Activated naive CD8-positive, alpha-beta T cell treated with anti-CD3 and anti-CD28 coated beads for 36 hours (primary cell): ENCODE results near the gene FABP6. TPM values are rescaled to one million over a fixed set of nuclear protein-coding genes. Genes with fewer than 3 reads are reported as not detected.
"Not testable (repeated sequence)": the region's sequence is repeated elsewhere in the genome, so short reads cannot be mapped to it uniquely, and the experiment has no call there.

Source experiments
- DNase-seq: peaks from one replicate; pipeline ENCODE4 v3.0.0; 2021
- H3K27ac Mint-ChIP-seq: one replicate; pipeline ENCODE4 v1.8.0; 2022; ENCODE audit warnings: mild to moderate bottlenecking, moderate library complexity, mixed read lengths
- H3K27me3 Mint-ChIP-seq: one replicate; pipeline ENCODE4 v1.8.0; 2022; ENCODE audit warnings: mild to moderate bottlenecking, mixed read lengths
- H3K36me3 Mint-ChIP-seq: one replicate; pipeline ENCODE4 v1.8.0; 2021; ENCODE audit warnings: mild to moderate bottlenecking, mixed read lengths
- H3K4me1 Mint-ChIP-seq: one replicate; pipeline ENCODE4 v1.8.0; 2021; ENCODE audit warnings: mixed read lengths
- H3K4me3 Mint-ChIP-seq: one replicate; pipeline ENCODE4 v1.8.0; 2022; ENCODE audit warnings: mild to moderate bottlenecking, moderate library complexity, mixed read lengths
- H3K9me3 Mint-ChIP-seq: one replicate; pipeline ENCODE4 v1.8.0; 2022; ENCODE audit warnings: mixed read lengths
- total RNA-seq, 2 experiments: library from RNA; stranded (reverse); gene quantifications; one replicate each; pipeline ENCODE4 v1.2.3, GENCODE V29; 2021

FABP6 gene
- total RNA-seq, 2 experiments from 2014 or later: not detected

GRCh38 chr5:160245506-160246086 lies 16.3 kb downstream of the FABP6 start:
- no peak overlapping the region for H3K27ac Mint-ChIP-seq
- DNase-seq: no peak
- H3K27me3 Mint-ChIP-seq: no peaks in the 10 kb centered on the region
- no peaks in the 10 kb centered on the region for H3K36me3 Mint-ChIP-seq
- H3K4me1 Mint-ChIP-seq: no peaks in the 10 kb centered on the region
- H3K4me3 Mint-ChIP-seq: no peak overlapping the region
- H3K9me3 Mint-ChIP-seq: no peaks in the 10 kb centered on the region

- not testable (repeated sequence) for H3K4me3 Mint-ChIP-seq, H3K36me3 Mint-ChIP-seq, DNase-seq, H3K27ac Mint-ChIP-seq, H3K27me3 Mint-ChIP-seq, H3K4me1 Mint-ChIP-seq, H3K9me3 Mint-ChIP-seq
These were observed 20.3 kb downstream of the FABP6 start for GRCh38 chr5:160249570-160249969.

- Mint-ChIP-seq H3K36me3 (no peaks in the 10 kb centered on the region), H3K27me3 (no peaks in the 10 kb centered on the region), H3K27ac (no peak overlapping the region), H3K4me1 (no peaks in the 10 kb centered on the region), H3K4me3 (no peak overlapping the region), H3K9me3 (no peaks in the 10 kb centered on the region)
- DNase-seq: no peak
These were observed 20.9 kb downstream of the FABP6 start for GRCh38 chr5:160250226-160250625.

GRCh38 chr5:160250826-160251225 lies 21.5 kb downstream of the FABP6 start:
- Mint-ChIP-seq H3K36me3 (no peaks in the 10 kb centered on the region), H3K9me3 (no peaks in the 10 kb centered on the region), H3K27me3 (no peaks in the 10 kb centered on the region), H3K4me3 (no peak overlapping the region), H3K27ac (no peak overlapping the region), H3K4me1 (no peaks in the 10 kb centered on the region)
- no peak for DNase-seq

- Mint-ChIP-seq H3K4me3 (no peak overlapping the region), H3K4me1 (no peaks in the 10 kb centered on the region), H3K27ac (no peak overlapping the region), H3K36me3 (no peaks in the 10 kb centered on the region), H3K27me3 (no peaks in the 10 kb centered on the region), H3K9me3 (no peaks in the 10 kb centered on the region)
- DNase-seq: no peak
These were observed 22.3 kb downstream of the FABP6 start for GRCh38 chr5:160251406-160252155.

- H3K9me3 Mint-ChIP-seq: no peaks in the 10 kb centered on the region
- H3K4me3 Mint-ChIP-seq: no peak overlapping the region
- no peaks in the 10 kb centered on the region for H3K4me1 Mint-ChIP-seq
- H3K36me3 Mint-ChIP-seq: no peaks in the 10 kb centered on the region
- H3K27ac Mint-ChIP-seq: no peak overlapping the region
- H3K27me3 Mint-ChIP-seq: no peaks in the 10 kb centered on the region
- no peak for DNase-seq
These were observed 23.6 kb downstream of the FABP6 start for GRCh38 chr5:160252916-160253315.

GRCh38 chr5:160253441-160253840 lies 24.1 kb downstream of the FABP6 start:
- no peaks in the 10 kb centered on the region for H3K4me1 Mint-ChIP-seq
- DNase-seq: no peak
- no peak overlapping the region for H3K27ac Mint-ChIP-seq
- no peak overlapping the region for H3K4me3 Mint-ChIP-seq
- H3K36me3 Mint-ChIP-seq: no peaks in the 10 kb centered on the region
- no peaks in the 10 kb centered on the region for H3K9me3 Mint-ChIP-seq
- no peaks in the 10 kb centered on the region for H3K27me3 Mint-ChIP-seq

- Mint-ChIP-seq H3K9me3 (no peaks in the 10 kb centered on the region), H3K27me3 (no peaks in the 10 kb centered on the region), H3K4me3 (no peak overlapping the region), H3K36me3 (no peaks in the 10 kb centered on the region), H3K27ac (no peak overlapping the region), H3K4me1 (no peaks in the 10 kb centered on the region)
- DNase-seq: no peak
These were observed 25.4 kb downstream of the FABP6 start for GRCh38 chr5:160254706-160255105.

- H3K27me3 Mint-ChIP-seq: peaks cover 12% of the 10 kb centered on the region
- H3K4me3 Mint-ChIP-seq: no peak overlapping the region
- H3K4me1 Mint-ChIP-seq: peaks cover 2% of the 10 kb centered on the region
- no peak for DNase-seq
- no peaks in the 10 kb centered on the region for H3K9me3 Mint-ChIP-seq
- H3K27ac Mint-ChIP-seq: no peak overlapping the region
- no peaks in the 10 kb centered on the region for H3K36me3 Mint-ChIP-seq
These were observed 30.0 kb downstream of the FABP6 start for GRCh38 chr5:160259341-160259740.

GRCh38 chr5:160260006-160260775 lies 30.9 kb downstream of the FABP6 start:
- no peak overlapping the region for H3K27ac Mint-ChIP-seq
- no peak overlapping the region for H3K4me3 Mint-ChIP-seq
- H3K9me3 Mint-ChIP-seq: no peaks in the 10 kb centered on the region
- H3K4me1 Mint-ChIP-seq: peaks cover 2% of the 10 kb centered on the region
- no peak for DNase-seq
- H3K36me3 Mint-ChIP-seq: no peaks in the 10 kb centered on the region
- peaks cover 12% of the 10 kb centered on the region for H3K27me3 Mint-ChIP-seq

- H3K4me3 Mint-ChIP-seq: no peak overlapping the region
- H3K27me3 Mint-ChIP-seq: peaks cover 12% of the 10 kb centered on the region
- H3K27ac Mint-ChIP-seq: no peak overlapping the region
- no peaks in the 10 kb centered on the region for H3K36me3 Mint-ChIP-seq
- H3K4me1 Mint-ChIP-seq: peaks cover 2% of the 10 kb centered on the region
- H3K9me3 Mint-ChIP-seq: no peaks in the 10 kb centered on the region
- no peak for DNase-seq
These were observed 31.8 kb downstream of the FABP6 start for GRCh38 chr5:160260881-160261815.

GRCh38 chr5:160262151-160263074 lies 33.1 kb downstream of the FABP6 start:
- Mint-ChIP-seq H3K36me3 (no peaks in the 10 kb centered on the region), H3K9me3 (no peaks in the 10 kb centered on the region), H3K4me3 (no peak overlapping the region), H3K4me1 (peaks cover 2% of the 10 kb centered on the region), H3K27ac (no peak overlapping the region), H3K27me3 (peaks cover 12% of the 10 kb centered on the region)
- no peak for DNase-seq

GRCh38 chr5:160263326-160263855 lies 34.1 kb downstream of the FABP6 start:
- H3K9me3 Mint-ChIP-seq: no peaks in the 10 kb centered on the region
- DNase-seq: no peak
- H3K27me3 Mint-ChIP-seq: peaks cover 12% of the 10 kb centered on the region
- H3K4me1 Mint-ChIP-seq: peaks cover 2% of the 10 kb centered on the region
- no peak overlapping the region for H3K27ac Mint-ChIP-seq
- no peaks in the 10 kb centered on the region for H3K36me3 Mint-ChIP-seq
- H3K4me3 Mint-ChIP-seq: no peak overlapping the region

GRCh38 chr5:160266044-160266443 lies 36.7 kb downstream of the FABP6 start:
- Mint-ChIP-seq H3K4me1 (peaks cover 2% of the 10 kb centered on the region), H3K27ac (no peak overlapping the region), H3K9me3 (no peaks in the 10 kb centered on the region), H3K4me3 (no peak overlapping the region), H3K27me3 (peaks cover 11% of the 10 kb centered on the region), H3K36me3 (no peaks in the 10 kb centered on the region)
- DNase-seq: no peak
